ENCODE measurements around the gene LSAMP. TPM values are rescaled to one million over a fixed set of nuclear protein-coding genes. Genes with fewer than 3 reads are reported as not detected.

LSAMP gene
- total RNA-seq, 1 donor, result 1.3 TPM

DNA sequence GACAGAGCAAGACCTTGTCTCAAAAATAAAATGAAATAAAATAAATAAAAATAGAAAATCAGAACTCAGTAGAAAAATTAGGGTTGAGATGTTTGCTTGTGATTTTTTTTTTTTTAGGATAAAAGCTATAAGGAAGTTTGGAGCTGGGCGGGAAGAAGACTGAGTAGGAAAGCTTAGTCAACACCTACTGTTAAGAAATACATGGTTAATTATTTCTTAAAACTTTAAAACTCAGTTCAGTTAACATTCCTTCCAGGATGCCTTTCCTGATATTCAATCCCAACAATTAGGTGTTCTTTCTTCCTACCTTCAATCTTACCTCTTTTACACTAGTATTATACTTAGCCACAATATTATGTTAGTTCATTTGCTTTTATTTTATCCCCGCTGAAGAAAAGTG lies 246.2 kb downstream of the LSAMP start:
- H3K4me3 ChIP-seq (ENCODE audit: low read depth, low read length), result no peak overlapping the region
- TF ChIP-seq CTCF (IDR thresholded peaks at IDR 0.05; ENCODE audit: insufficient read depth, low read depth, low read length), result no peak

GRCh38 chr3:116198087-116198486 lies 247.2 kb downstream of the LSAMP start:
- H3K4me3 ChIP-seq (ENCODE audit: low read depth, low read length), result no peak overlapping the region
- no peak for DNase-seq (ENCODE audit: low read depth)
- no peak for TF ChIP-seq CTCF (IDR thresholded peaks at IDR 0.05; ENCODE audit: insufficient read depth, low read depth, low read length)

More for the DNA sequence above, 246.2 kb downstream of the LSAMP start:
- DNase-seq (ENCODE audit: low read depth), result no peak

DNA sequence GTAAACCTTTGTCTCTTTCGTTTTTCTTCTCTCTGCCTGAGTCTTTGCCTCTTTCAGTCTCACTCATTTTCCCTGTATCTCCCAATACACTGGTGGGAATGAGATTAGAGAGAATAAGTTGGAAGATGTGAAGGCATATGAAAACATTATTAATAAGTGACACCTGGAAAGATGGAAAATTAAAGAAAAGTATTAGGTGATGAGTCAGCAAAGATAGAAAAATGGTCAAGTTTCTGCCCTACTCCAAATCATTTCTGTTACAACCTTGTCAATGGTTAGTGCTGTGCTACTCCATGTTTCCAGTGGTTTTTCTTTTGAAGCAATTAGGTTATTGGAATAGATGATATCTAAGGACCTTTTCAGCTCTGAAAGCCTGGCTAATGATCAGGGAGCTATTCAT lies 252.8 kb downstream of the LSAMP start:
- no peak for TF ChIP-seq CTCF (IDR thresholded peaks at IDR 0.05; ENCODE audit: insufficient read depth, low read depth, low read length)

DNA sequence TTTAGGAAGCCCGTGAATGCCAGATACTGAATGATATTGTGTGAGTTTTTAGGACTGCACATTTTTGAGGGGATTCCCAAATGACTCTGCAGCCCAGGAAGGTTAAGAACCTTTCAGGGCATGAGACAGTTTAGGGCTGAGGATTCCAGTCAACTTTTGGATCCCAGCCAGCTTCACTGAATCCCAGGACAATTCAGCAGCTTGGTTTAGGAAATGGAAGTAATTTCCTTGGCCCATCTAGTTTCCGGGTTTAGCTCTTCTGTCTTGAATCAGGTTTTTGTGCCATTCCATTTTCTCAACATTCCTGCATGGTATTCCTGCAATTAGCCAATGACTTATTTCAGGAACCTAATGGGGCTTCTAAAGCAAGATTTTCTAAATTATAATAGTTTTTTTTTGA lies 253.9 kb downstream of the LSAMP start:
- no peak for TF ChIP-seq CTCF (IDR thresholded peaks at IDR 0.05; ENCODE audit: insufficient read depth, low read depth, low read length)
- no peak for DNase-seq (ENCODE audit: low read depth)
- no peak overlapping the region for H3K4me3 ChIP-seq (ENCODE audit: low read depth, low read length)

More for the DNA sequence above, 252.8 kb downstream of the LSAMP start:
- H3K4me3 ChIP-seq (ENCODE audit: low read depth, low read length), result no peak overlapping the region
- DNase-seq (ENCODE audit: low read depth), result no peak

DNA sequence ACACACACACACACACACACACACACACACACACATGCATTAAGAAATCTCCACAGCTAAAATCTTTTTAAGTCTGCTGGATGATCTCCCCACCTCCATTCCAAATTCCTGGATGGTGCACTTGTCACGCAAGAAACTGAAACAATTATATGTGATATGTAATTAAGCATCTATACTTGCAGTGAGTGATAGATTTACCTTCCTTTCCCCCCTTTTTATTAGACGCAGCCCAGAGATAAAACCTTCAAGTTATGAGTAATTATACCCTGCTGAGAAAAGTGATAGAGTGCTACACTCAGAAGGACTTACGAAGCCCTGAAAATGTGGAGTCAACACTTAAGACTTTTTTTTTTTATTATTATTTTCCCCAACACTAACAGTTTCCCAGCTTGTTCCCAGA lies 255.2 kb downstream of the LSAMP start:
- no peak overlapping the region for H3K4me3 ChIP-seq (ENCODE audit: low read depth, low read length)
- no peak for TF ChIP-seq CTCF (IDR thresholded peaks at IDR 0.05; ENCODE audit: insufficient read depth, low read depth, low read length)
- DNase-seq (ENCODE audit: low read depth), result peak; percentile 10

GRCh38 chr3:116188231-116188785 lies 257.0 kb downstream of the LSAMP start:
- no peak for TF ChIP-seq CTCF (IDR thresholded peaks at IDR 0.05; ENCODE audit: insufficient read depth, low read depth, low read length)
- no peak overlapping the region for H3K4me3 ChIP-seq (ENCODE audit: low read depth, low read length)
- DNase-seq (ENCODE audit: low read depth), result peak; percentile 4

DNA sequence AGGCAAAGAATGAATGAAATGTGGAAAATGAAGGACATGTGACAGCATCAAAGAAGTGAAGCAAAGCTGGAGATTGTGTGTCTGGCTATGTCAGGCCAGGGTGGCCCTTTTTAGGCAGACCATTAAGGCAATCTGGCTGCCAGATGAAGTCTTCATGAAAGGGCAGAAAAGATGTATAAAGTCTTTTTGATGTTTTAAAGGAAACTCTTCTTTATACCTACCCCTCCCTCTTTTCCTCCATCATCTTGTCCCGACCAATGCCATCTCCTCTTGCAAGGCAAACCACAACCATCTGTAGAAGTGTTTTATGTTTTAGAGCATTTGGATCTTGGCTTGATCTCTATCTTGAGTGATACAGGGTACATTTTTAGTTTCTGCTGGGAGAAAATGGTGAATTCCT lies 259.2 kb downstream of the LSAMP start:
- H3K4me3 ChIP-seq (ENCODE audit: low read depth, low read length), result no peak overlapping the region
- no peak for TF ChIP-seq CTCF (IDR thresholded peaks at IDR 0.05; ENCODE audit: insufficient read depth, low read depth, low read length)
- DNase-seq (ENCODE audit: low read depth), result no peak

Measured in fibroblast of villous mesenchyme (primary cell).